PC-3 (cell line): ENCODE measurements around the gene SEMA5A. TPM values are rescaled to one million over a fixed set of nuclear protein-coding genes. Genes with fewer than 3 reads are reported as not detected.
A peak's percentile ranks its signal among the peaks of the same experiment; 100 is the strongest.

Experiments used
- ATAC-seq: fragments of 200-7000 bp; cut with Tn5 transposase; 2 replicates; pipeline ENCODE4 v1.9.1; 2020; ENCODE audit warnings: mild to moderate bottlenecking, moderate library complexity
- BruUV-seq: library from RNA; stranded (reverse); fragments of 400-500 nt; replicated peaks from 2 replicates; lab custom pipeline; 2021; lab: Mats Ljungman, UMichigan
- CTCF ChIA-PET: fragments of 300-600 bp; sonication (Branson Sonifier 250); formaldehyde crosslinking; loops from one replicate; lab custom pipeline; 2022; ENCODE audit warnings: antibody characterized with exemption; lab: Charles Lee
- POLR2A ChIA-PET: fragments of 300-600 bp; sonication (Branson Sonifier 250); formaldehyde crosslinking; loops from one replicate; lab custom pipeline; 2022; ENCODE audit warnings: antibody characterized with exemption; ENCODE audit not compliant: unreplicated experiment; lab: Charles Lee
- DNase-seq: peaks from one replicate; pipeline ENCODE4 v3.0.0-alpha.2; 2015
- H2AFZ ChIP-seq: fragments of 300-600 bp; sonication (generic); 2 replicates; pipeline ENCODE4 v1.6.0; 2016; ENCODE audit warnings: antibody characterized with exemption, low read length
- H3F3A ChIP-seq: fragments of 300-600 bp; sonication (generic); one replicate; pipeline ENCODE4 v1.6.0; 2017; ENCODE audit warnings: antibody characterized with exemption, low read length, control low read depth, mild to moderate bottlenecking; ENCODE audit not compliant: unreplicated experiment
- H3K27ac ChIP-seq: fragments of 300-600 bp; sonication (generic); 2 replicates; pipeline ENCODE4 v1.5.1; 2016; ENCODE audit warnings: mild to moderate bottlenecking, low read length
- H3K27me3 ChIP-seq: fragments of 300-600 bp; sonication (generic); 2 replicates; pipeline ENCODE4 v1.6.1; 2016; ENCODE audit warnings: low read length, mixed read lengths
- H3K36me3 ChIP-seq: fragments of 300-600 bp; sonication (generic); 2 replicates; pipeline ENCODE4 v1.6.1; 2016; ENCODE audit warnings: low read depth, mixed run types, low read length, mixed read lengths
- H3K4me1 ChIP-seq: fragments of 300-600 bp; sonication (generic); 2 replicates; pipeline ENCODE4 v1.5.1; 2016; ENCODE audit warnings: low read length; ENCODE audit not compliant: insufficient read depth
- H3K4me2 ChIP-seq: fragments of 300-600 bp; sonication (generic); 2 replicates; pipeline ENCODE4 v1.6.0; 2016; ENCODE audit warnings: low read length
- H3K4me3 ChIP-seq: fragments of 300-600 bp; sonication (generic); 2 replicates; pipeline ENCODE4 v1.5.1; 2016; ENCODE audit warnings: mild to moderate bottlenecking, low read length, mixed read lengths
- H3K79me2 ChIP-seq: fragments of 300-600 bp; sonication (generic); 2 replicates; pipeline ENCODE4 v1.6.1; 2017; ENCODE audit warnings: low read length, mixed read lengths
- H3K9ac ChIP-seq: fragments of 300-600 bp; sonication (generic); 2 replicates; pipeline ENCODE4 v1.6.0; 2016; ENCODE audit warnings: mild to moderate bottlenecking, low read length
- H3K9me2 ChIP-seq: fragments of 300-600 bp; sonication (generic); replicated peaks from 2 replicates; pipeline ENCODE4 v1.6.1; 2016; ENCODE audit warnings: mixed run types, low read length, mixed read lengths
- H3K9me3 ChIP-seq: fragments of 300-600 bp; sonication (generic); 2 replicates; pipeline ENCODE4 v1.6.1; 2016; ENCODE audit warnings: low read length, mixed read lengths
- H4K20me1 ChIP-seq: fragments of 300-600 bp; sonication (generic); 2 replicates; pipeline ENCODE4 v1.6.1; 2016; ENCODE audit warnings: low read length, mixed read lengths
- EZH2 ChIP-seq: fragments of 300-600 bp; sonication (generic); IDR thresholded peaks from one replicate; pipeline ENCODE4 v1.6.1; 2017; ENCODE audit warnings: antibody characterized with exemption, mild to moderate bottlenecking, low read length; ENCODE audit not compliant: unreplicated experiment
- EZH2phosphoT487 ChIP-seq: fragments of 300-600 bp; sonication (generic); IDR thresholded peaks from 2 replicates; pipeline ENCODE4 v1.6.1; 2018; ENCODE audit warnings: mild to moderate bottlenecking, antibody characterized with exemption, low read length, borderline replicate concordance
- intact Hi-C: fragments of 100-400 bp; cut with micrococcal nuclease; formaldehyde crosslinking; loops from 2 replicates; pipeline ENCODE4 v1.9.0; 2023
- total RNA-seq: library from RNA; depleted of rRNA; stranded (reverse); fragments of >200 nt; gene quantifications from 2 replicates; pipeline ENCODE4 v1.2.3, GENCODE V29; 2014
- TF ChIP-seq, protein P1 (sequence below): fragments of 300-600 bp; sonication (generic); conservative IDR thresholded peaks from 2 replicates; pipeline ENCODE4 v1.5.1; 2017; ENCODE audit warnings: antibody characterized with exemption, low read depth, mild to moderate bottlenecking, low read length

SEMA5A gene
- total RNA-seq, 1 experiment from 2014 or later: 4.4 TPM

- Histone ChIP-seq H3K4me2 (no peak overlapping the region), H4K20me1 (no peaks in the 10 kb centered on the region), H3K79me2 (no peaks in the 10 kb centered on the region), H3K9me3 (no peaks in the 10 kb centered on the region), H2AFZ (0 out of 2 replicates have a peak overlapping the region, but pooled peaks have one; percentile 13), H3K4me1 (0 out of 2 replicates have a peak, but pooled peaks cover 3% of the 10 kb centered on the region), H3K9ac (no peak overlapping the region), H3F3A (no peaks in the 10 kb centered on the region), H3K9me2 (no peaks in the 10 kb centered on the region), H3K27ac (no peak overlapping the region), H3K4me3 (no peak overlapping the region), H3K27me3 (no peaks in the 10 kb centered on the region), H3K36me3 (no peaks in the 10 kb centered on the region)
- POLR2A ChIA-PET: no interaction called here
- DNase-seq (peak; percentile 19), ATAC-seq (no peak)
- no TSS peak for BruUV-seq
- CTCF ChIA-PET: no interaction called here
- intact Hi-C loops: no loop called here
- TF ChIP-seq EZH2: no peak
- no peak for TF ChIP-seq EZH2phosphoT487
- TF ChIP-seq, protein P1, sequence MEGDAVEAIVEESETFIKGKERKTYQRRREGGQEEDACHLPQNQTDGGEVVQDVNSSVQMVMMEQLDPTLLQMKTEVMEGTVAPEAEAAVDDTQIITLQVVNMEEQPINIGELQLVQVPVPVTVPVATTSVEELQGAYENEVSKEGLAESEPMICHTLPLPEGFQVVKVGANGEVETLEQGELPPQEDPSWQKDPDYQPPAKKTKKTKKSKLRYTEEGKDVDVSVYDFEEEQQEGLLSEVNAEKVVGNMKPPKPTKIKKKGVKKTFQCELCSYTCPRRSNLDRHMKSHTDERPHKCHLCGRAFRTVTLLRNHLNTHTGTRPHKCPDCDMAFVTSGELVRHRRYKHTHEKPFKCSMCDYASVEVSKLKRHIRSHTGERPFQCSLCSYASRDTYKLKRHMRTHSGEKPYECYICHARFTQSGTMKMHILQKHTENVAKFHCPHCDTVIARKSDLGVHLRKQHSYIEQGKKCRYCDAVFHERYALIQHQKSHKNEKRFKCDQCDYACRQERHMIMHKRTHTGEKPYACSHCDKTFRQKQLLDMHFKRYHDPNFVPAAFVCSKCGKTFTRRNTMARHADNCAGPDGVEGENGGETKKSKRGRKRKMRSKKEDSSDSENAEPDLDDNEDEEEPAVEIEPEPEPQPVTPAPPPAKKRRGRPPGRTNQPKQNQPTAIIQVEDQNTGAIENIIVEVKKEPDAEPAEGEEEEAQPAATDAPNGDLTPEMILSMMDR: no peak
These were observed 62.6 kb downstream of the SEMA5A start for GRCh38 chr5:9483243-9483642.

GRCh38 chr5:9482381-9482780 is 63.5 kb downstream of the SEMA5A start:
- Histone ChIP-seq H3K4me1 (0 out of 2 replicates have a peak, but pooled peaks cover 3% of the 10 kb centered on the region), H4K20me1 (no peaks in the 10 kb centered on the region), H3K27ac (no peak overlapping the region), H3K36me3 (peaks cover 7% of the 10 kb centered on the region; the same call in 1 of the 2 replicates), H3K27me3 (no peaks in the 10 kb centered on the region), H3K79me2 (no peaks in the 10 kb centered on the region), H2AFZ (no peak overlapping the region), H3K9me2 (no peaks in the 10 kb centered on the region), H3F3A (no peaks in the 10 kb centered on the region), H3K9ac (no peak overlapping the region), H3K4me3 (no peak overlapping the region), H3K4me2 (no peak overlapping the region), H3K9me3 (peaks cover 6% of the 10 kb centered on the region)
- DNase-seq (no peak), ATAC-seq (no peak)
- POLR2A ChIA-PET: no interaction called here
- no TSS peak for BruUV-seq
- TF ChIP-seq, protein P1: no peak
- CTCF ChIA-PET: no interaction called here
- intact Hi-C loops: no loop called here

DNA sequence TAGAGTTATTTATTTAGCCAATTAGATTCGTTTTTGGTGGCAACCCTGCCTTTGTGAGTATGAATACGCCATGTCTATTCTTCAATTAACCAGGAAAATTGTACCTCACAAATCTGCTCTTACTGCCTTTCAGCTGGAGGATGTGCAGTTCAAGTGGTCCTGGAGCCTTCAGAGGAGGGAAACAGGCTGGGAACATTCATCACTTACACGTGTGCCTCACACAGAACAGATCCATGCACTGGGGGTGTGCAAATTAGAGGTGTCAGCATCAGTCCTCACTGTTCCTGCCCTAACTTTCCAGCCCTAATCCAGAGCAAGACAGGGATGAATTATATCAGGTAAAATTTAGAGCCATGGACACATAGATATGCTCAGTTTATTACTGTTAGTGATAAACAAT is 65.4 kb downstream of the SEMA5A start:
- Histone ChIP-seq H3K4me1 (0 out of 2 replicates have a peak, but pooled peaks cover 3% of the 10 kb centered on the region), H3K9ac (no peak overlapping the region), H3K27me3 (no peaks in the 10 kb centered on the region), H3F3A (no peaks in the 10 kb centered on the region), H3K27ac (no peak overlapping the region), H3K4me2 (no peak overlapping the region), H3K4me3 (no peak overlapping the region), H3K36me3 (peaks cover 7% of the 10 kb centered on the region; the same call in 1 of the 2 replicates), H2AFZ (no peak overlapping the region), H3K79me2 (no peaks in the 10 kb centered on the region), H3K9me2 (no peaks in the 10 kb centered on the region), H4K20me1 (no peaks in the 10 kb centered on the region), H3K9me3 (peaks cover 12% of the 10 kb centered on the region)
- DNase-seq (no peak), ATAC-seq (no peak)
- TF ChIP-seq EZH2 (no peak), EZH2phosphoT487 (no peak)
- TF ChIP-seq, protein P1: no peak
- ChIA-PET CTCF (no interaction called here), POLR2A (no interaction called here)
- BruUV-seq: no TSS peak
- intact Hi-C loops: no loop called here
